A673 (cell line): ENCODE data around the gene MLPH.

Experiments
- EZH2 ChIP-seq: fragments of 200-600 bp; sonication (generic); IDR thresholded peaks from 2 replicates; pipeline ENCODE4 v1.6.1; 2017; ENCODE audit warnings: borderline replicate concordance, low read depth, mild to moderate bottlenecking, mixed read lengths, antibody characterized with exemption, low read length; ENCODE audit not compliant: poor library complexity, severe bottlenecking
- TF ChIP-seq, protein P1 (sequence below): fragments of 300-800, 200-600 bp; sonication (generic); conservative IDR thresholded peaks from 2 replicates; pipeline ENCODE4 v1.5.1; 2017; ENCODE audit warnings: low read depth, mild to moderate bottlenecking, antibody characterized with exemption, low read length, moderate library complexity, mixed read lengths

- no peak for TF ChIP-seq EZH2
- TF ChIP-seq, protein P1, sequence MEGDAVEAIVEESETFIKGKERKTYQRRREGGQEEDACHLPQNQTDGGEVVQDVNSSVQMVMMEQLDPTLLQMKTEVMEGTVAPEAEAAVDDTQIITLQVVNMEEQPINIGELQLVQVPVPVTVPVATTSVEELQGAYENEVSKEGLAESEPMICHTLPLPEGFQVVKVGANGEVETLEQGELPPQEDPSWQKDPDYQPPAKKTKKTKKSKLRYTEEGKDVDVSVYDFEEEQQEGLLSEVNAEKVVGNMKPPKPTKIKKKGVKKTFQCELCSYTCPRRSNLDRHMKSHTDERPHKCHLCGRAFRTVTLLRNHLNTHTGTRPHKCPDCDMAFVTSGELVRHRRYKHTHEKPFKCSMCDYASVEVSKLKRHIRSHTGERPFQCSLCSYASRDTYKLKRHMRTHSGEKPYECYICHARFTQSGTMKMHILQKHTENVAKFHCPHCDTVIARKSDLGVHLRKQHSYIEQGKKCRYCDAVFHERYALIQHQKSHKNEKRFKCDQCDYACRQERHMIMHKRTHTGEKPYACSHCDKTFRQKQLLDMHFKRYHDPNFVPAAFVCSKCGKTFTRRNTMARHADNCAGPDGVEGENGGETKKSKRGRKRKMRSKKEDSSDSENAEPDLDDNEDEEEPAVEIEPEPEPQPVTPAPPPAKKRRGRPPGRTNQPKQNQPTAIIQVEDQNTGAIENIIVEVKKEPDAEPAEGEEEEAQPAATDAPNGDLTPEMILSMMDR = no peak
These were observed 98.7 kb downstream of the MLPH start for GRCh38 chr2:237585590-237586221.
